G401 (cell line): ENCODE data around the gene NDUFS3. TPM values are rescaled to one million over a fixed set of nuclear protein-coding genes. Genes with fewer than 3 reads are reported as not detected.

Source experiments
- DNase-seq: peaks from one replicate; pipeline ENCODE4 v3.0.0-alpha.2; 2015; ENCODE audit warnings: low spot score
- in situ Hi-C: cut with HindIII; loops from 2 replicates; pipeline ENCODE4 v1.10.0; 2016; ENCODE audit warnings: low sequenced_read_pairs, mixed read lengths
- total RNA-seq: library from RNA; depleted of rRNA; stranded (reverse); fragments of >200 nt; shearing (Covaris generic); gene quantifications from 2 replicates; pipeline ENCODE4 v1.2.3, GENCODE V29; 2014

The NDUFS3 gene
- total RNA-seq, 1 experiment from 2014 or later: 200 TPM

GRCh38 chr11:47587039-47587716 is 8.3 kb downstream of the NDUFS3 start:
- DNase-seq: no peak
- in situ Hi-C loops: no loop called here

- peak; percentile 25 for DNase-seq
- in situ Hi-C loops: no loop called here
Measured at GRCh38 chr11:47587723-47588326, 9.0 kb downstream of the NDUFS3 start.

- no peak for DNase-seq
- in situ Hi-C loops: no loop called here
Measured at GRCh38 chr11:47589118-47589517, 10.2 kb downstream of the NDUFS3 start.

GRCh38 chr11:47589584-47589976 is 10.7 kb downstream of the NDUFS3 start:
- in situ Hi-C loops: no loop called here

GRCh38 chr11:47589977-47590861 is 11.3 kb downstream of the NDUFS3 start:
- in situ Hi-C loops: no loop called here

More at GRCh38 chr11:47589584-47589976, 10.7 kb downstream of the NDUFS3 start:
- DNase-seq: peak; percentile 23

GRCh38 chr11:47591764-47592163 is 12.9 kb downstream of the NDUFS3 start:
- in situ Hi-C loops: no loop called here
- DNase-seq: peak; percentile 24

More at GRCh38 chr11:47589977-47590861, 11.3 kb downstream of the NDUFS3 start:
- DNase-seq: peak; percentile 37

GRCh38 chr11:47592251-47592650 is 13.4 kb downstream of the NDUFS3 start:
- DNase-seq: peak; percentile 26
- in situ Hi-C loops: no loop called here

- in situ Hi-C loops: no loop called here
- no peak for DNase-seq
Measured at GRCh38 chr11:47592970-47593369, 14.1 kb downstream of the NDUFS3 start.

- in situ Hi-C loops: no loop called here
- peak; percentile 56 for DNase-seq
Measured at GRCh38 chr11:47593492-47593933, 14.6 kb downstream of the NDUFS3 start.

GRCh38 chr11:47593934-47594855 is 15.3 kb downstream of the NDUFS3 start, which contains the start of gene C1QTNF4:
C1QTNF4 (minus strand) TSS chr11:47594411; CDS start chr11:47590810, 3,601 bp downstream.
- peak; percentile 43 for DNase-seq
- in situ Hi-C loops: no loop called here

GRCh38 chr11:47595029-47595428 is 16.2 kb downstream of the NDUFS3 start:
- in situ Hi-C loops: no loop called here
- DNase-seq: peak; percentile 36

GRCh38 chr11:47595967-47596366 is 17.1 kb downstream of the NDUFS3 start:
- in situ Hi-C loops: no loop called here
- no peak for DNase-seq

GRCh38 chr11:47599902-47600301 is 21.0 kb downstream of the NDUFS3 start:
- in situ Hi-C loops: no loop called here
- DNase-seq: no peak

- DNase-seq: no peak
- in situ Hi-C loops: no loop called here
Measured at GRCh38 chr11:47603295-47603694, 24.4 kb downstream of the NDUFS3 start.

GRCh38 chr11:47605921-47606320 is 27.0 kb downstream of the NDUFS3 start:
- in situ Hi-C loops: no loop called here
- no peak for DNase-seq

- DNase-seq: no peak
- in situ Hi-C loops: no loop called here
Measured at GRCh38 chr11:47606731-47607130, 27.9 kb downstream of the NDUFS3 start.

GRCh38 chr11:47607380-47607779 is 28.5 kb downstream of the NDUFS3 start:
- peak; percentile 67 for DNase-seq
- in situ Hi-C loops: no loop called here

- in situ Hi-C loops: no loop called here
- no peak for DNase-seq
Measured at GRCh38 chr11:47609675-47610074, 30.8 kb downstream of the NDUFS3 start.

GRCh38 chr11:47611348-47611794 is 32.5 kb downstream of the NDUFS3 start:
- DNase-seq: no peak
- in situ Hi-C loops: no loop called here
